MM.1S (cell line): ENCODE results near the gene RIPK4.
"Not testable (repeated sequence)": the region's sequence is repeated elsewhere in the genome, so short reads cannot be mapped to it uniquely, and the experiment has no call there.

Source experiments
- DNase-seq: peaks from one replicate; pipeline ENCODE4 v3.0.0-alpha.2; 2015
- H2AFZ ChIP-seq: fragments of 300-600 bp; sonication (generic); 2 replicates; pipeline ENCODE4 v1.6.0; 2016; ENCODE audit warnings: antibody characterized with exemption, low read length
- H3F3A ChIP-seq: fragments of 300-600 bp; sonication (generic); 2 replicates; pipeline ENCODE4 v1.6.1; 2016; ENCODE audit warnings: mild to moderate bottlenecking, antibody characterized with exemption, low read length, moderate library complexity, mixed read lengths; ENCODE audit not compliant: insufficient read depth
- H3K27ac ChIP-seq: fragments of 300-600 bp; sonication (generic); 2 replicates; pipeline ENCODE4 v1.5.1; 2016; ENCODE audit warnings: mild to moderate bottlenecking, low read length
- H3K27me3 ChIP-seq: fragments of 300-600 bp; sonication (generic); replicated peaks from 2 replicates; pipeline ENCODE4 v1.6.0; 2016; ENCODE audit warnings: low read length; ENCODE audit not compliant: insufficient read depth
- H3K36me3 ChIP-seq: fragments of 300-600 bp; sonication (generic); replicated peaks from 2 replicates; pipeline ENCODE4 v1.6.1; 2016; ENCODE audit warnings: mild to moderate bottlenecking, low read length, mixed read lengths; ENCODE audit not compliant: insufficient read depth
- H3K4me1 ChIP-seq: fragments of 300-600 bp; sonication (generic); 2 replicates; pipeline ENCODE4 v1.6.1; 2016; ENCODE audit warnings: low read length, mixed read lengths
- H3K4me2 ChIP-seq: fragments of 300-600 bp; sonication (generic); 2 replicates; pipeline ENCODE4 v1.6.0; 2016; ENCODE audit warnings: low read depth, low read length
- H3K4me3 ChIP-seq: fragments of 300-600 bp; sonication (generic); 2 replicates; pipeline ENCODE4 v1.5.1; 2016; ENCODE audit warnings: low read length, mixed read lengths
- H3K79me2 ChIP-seq: fragments of 300-600 bp; sonication (generic); 2 replicates; pipeline ENCODE4 v1.6.1; 2016; ENCODE audit warnings: mixed run types, low read length, mixed read lengths
- H3K9ac ChIP-seq: fragments of 300-600 bp; sonication (generic); 2 replicates; pipeline ENCODE4 v1.6.1; 2016; ENCODE audit warnings: low read length, mixed read lengths
- H3K9me2 ChIP-seq: fragments of 300-600 bp; sonication (generic); replicated peaks from 2 replicates; pipeline ENCODE4 v1.6.1; 2016; ENCODE audit warnings: mild to moderate bottlenecking, low read length, mixed read lengths; ENCODE audit not compliant: insufficient read depth
- H3K9me3 ChIP-seq: fragments of 300-600 bp; sonication (generic); replicated peaks from 2 replicates; pipeline ENCODE4 v1.6.1; 2016; ENCODE audit warnings: mild to moderate bottlenecking, low read length, mixed read lengths; ENCODE audit not compliant: insufficient read depth
- H4K20me1 ChIP-seq: fragments of 300-600 bp; sonication (generic); 2 replicates; pipeline ENCODE4 v1.6.1; 2016; ENCODE audit warnings: mild to moderate bottlenecking, low read length, moderate library complexity, mixed read lengths; ENCODE audit not compliant: insufficient read depth
- EZH2 ChIP-seq: fragments of 300-600 bp; sonication (generic); optimal IDR thresholded peaks from 2 replicates; pipeline ENCODE3; 2017; ENCODE audit warnings: low read depth, mild to moderate bottlenecking, antibody characterized with exemption, low read length, mixed read lengths
- EZH2phosphoT487 ChIP-seq: fragments of 300-600 bp; sonication (generic); IDR thresholded peaks from 2 replicates; pipeline ENCODE4 v1.6.1; 2018; ENCODE audit warnings: antibody characterized with exemption, low read length
- TF ChIP-seq, protein P1 (sequence below): fragments of 300-600 bp; sonication (generic); IDR thresholded peaks from 2 replicates; pipeline ENCODE4 v1.5.1; 2016; ENCODE audit warnings: antibody characterized with exemption, low read length, mixed read lengths

Gene RIPK4

DNA sequence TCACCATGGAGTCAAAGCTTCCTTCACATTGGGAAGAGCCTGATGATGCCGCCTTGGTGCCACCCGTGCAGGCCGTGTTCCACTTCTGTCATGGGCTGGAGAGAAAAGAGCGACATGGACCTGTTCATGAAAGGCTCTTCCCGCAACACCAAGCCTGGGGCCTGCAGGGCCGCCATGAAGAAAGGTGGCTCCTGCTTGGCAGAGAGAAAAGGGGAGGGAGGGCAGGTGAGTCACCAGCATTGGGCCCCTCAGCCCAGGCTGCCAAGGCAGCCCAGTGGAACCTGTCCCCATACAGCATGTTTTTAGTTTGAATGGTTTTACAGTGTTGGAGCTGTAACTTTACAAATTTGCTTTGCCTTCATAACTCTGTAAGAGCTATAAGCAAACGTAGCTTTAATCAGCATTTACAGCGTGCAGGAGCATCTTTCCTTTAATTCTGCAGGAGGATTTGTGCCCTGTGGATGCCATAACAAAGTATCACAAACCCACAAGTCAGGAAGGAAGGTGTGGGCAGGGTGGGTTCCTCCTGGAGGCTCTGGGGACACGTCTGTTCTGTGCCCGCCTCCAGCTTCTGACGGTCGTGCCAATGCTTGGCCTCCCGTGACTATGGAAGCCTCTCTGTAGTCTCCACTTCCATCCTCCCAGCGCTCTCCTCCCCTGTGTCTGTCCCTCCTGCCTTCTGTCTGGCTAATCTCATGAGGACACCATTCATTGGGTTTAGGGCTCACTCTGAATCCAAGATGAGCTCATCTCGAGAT is 49.1 kb downstream of the RIPK4 start:
- Histone ChIP-seq H3K27me3 (peaks cover 94% of the 10 kb centered on the region), H4K20me1 (no peaks in the 10 kb centered on the region), H3F3A (no peaks in the 10 kb centered on the region), H3K27ac (no peak overlapping the region), H2AFZ (no peak overlapping the region), H3K4me2 (no peak overlapping the region), H3K4me3 (no peak overlapping the region), H3K36me3 (no peaks in the 10 kb centered on the region), H3K9me3 (no peaks in the 10 kb centered on the region), H3K79me2 (no peaks in the 10 kb centered on the region), H3K4me1 (no peaks in the 10 kb centered on the region), H3K9ac (no peak overlapping the region), H3K9me2 (no peaks in the 10 kb centered on the region)
- TF ChIP-seq, protein P1, sequence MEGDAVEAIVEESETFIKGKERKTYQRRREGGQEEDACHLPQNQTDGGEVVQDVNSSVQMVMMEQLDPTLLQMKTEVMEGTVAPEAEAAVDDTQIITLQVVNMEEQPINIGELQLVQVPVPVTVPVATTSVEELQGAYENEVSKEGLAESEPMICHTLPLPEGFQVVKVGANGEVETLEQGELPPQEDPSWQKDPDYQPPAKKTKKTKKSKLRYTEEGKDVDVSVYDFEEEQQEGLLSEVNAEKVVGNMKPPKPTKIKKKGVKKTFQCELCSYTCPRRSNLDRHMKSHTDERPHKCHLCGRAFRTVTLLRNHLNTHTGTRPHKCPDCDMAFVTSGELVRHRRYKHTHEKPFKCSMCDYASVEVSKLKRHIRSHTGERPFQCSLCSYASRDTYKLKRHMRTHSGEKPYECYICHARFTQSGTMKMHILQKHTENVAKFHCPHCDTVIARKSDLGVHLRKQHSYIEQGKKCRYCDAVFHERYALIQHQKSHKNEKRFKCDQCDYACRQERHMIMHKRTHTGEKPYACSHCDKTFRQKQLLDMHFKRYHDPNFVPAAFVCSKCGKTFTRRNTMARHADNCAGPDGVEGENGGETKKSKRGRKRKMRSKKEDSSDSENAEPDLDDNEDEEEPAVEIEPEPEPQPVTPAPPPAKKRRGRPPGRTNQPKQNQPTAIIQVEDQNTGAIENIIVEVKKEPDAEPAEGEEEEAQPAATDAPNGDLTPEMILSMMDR = no peak
- TF ChIP-seq EZH2phosphoT487 (no peak), EZH2 (no peak)
- DNase-seq = no peak

DNA sequence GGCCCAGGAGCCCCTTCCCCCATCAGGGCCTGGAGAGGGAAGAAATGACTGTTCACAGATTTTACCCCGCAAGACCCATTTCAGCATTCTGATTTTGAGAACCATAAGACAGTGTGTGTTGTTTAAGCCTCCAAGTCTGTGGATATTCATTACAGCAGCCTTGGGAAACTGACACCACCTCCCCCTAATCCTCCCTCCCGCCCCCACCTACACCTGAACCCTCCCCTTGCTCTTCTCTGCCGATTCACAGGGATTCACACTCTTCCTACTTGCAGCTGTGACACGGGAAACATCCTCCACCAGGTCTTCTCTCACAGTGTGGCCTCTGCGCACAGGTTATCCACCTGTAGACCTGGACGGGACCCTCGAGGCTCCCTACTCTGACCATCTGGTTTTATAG is 50.1 kb downstream of the RIPK4 start:
- Histone ChIP-seq H4K20me1 (no peaks in the 10 kb centered on the region), H3K9ac (no peak overlapping the region), H3K27ac (no peak overlapping the region), H2AFZ (no peak overlapping the region), H3K27me3 (peaks cover 94% of the 10 kb centered on the region), H3K9me2 (no peaks in the 10 kb centered on the region), H3K4me1 (no peaks in the 10 kb centered on the region), H3K4me3 (no peak overlapping the region), H3K4me2 (no peak overlapping the region), H3K79me2 (no peaks in the 10 kb centered on the region), H3F3A (no peaks in the 10 kb centered on the region), H3K36me3 (no peaks in the 10 kb centered on the region), H3K9me3 (no peaks in the 10 kb centered on the region)
- TF ChIP-seq, protein P1 = no peak
- TF ChIP-seq EZH2 = no peak
- no peak for TF ChIP-seq EZH2phosphoT487
- no peak for DNase-seq

DNA sequence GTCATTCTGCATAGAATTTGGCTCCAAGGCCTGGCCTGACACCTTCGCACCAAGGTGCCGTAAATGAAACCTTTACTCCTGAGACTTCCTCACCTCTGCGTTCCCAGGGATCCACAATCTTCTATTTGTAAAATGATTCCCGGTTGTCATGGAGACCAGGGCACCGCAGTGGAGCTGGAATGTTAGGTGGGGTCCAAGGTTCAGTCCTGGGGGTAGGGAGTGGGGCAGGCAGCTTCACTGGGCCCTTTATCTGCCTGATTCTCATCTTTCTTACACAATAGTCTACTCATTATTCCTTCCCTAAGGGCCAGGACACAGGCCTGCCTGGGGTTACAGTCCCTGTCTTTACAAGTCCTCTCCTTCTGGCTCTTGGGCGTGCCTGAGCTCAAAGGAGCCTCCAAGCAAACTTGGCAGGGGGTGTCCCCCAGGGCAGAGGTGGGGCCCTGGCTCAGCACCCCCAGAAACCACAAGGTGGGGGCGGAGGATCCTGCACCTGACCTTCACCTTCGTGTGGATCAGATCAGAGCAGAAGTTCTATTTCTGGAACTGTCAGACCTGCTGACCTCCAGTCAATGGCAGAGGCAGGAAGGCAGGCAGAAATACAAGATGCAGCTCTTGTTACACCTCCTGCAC is 51.1 kb downstream of the RIPK4 start:
- DNase-seq = no peak
- H3K4me2 ChIP-seq = no peak overlapping the region
- H3K9me3 ChIP-seq = no peaks in the 10 kb centered on the region

DNA sequence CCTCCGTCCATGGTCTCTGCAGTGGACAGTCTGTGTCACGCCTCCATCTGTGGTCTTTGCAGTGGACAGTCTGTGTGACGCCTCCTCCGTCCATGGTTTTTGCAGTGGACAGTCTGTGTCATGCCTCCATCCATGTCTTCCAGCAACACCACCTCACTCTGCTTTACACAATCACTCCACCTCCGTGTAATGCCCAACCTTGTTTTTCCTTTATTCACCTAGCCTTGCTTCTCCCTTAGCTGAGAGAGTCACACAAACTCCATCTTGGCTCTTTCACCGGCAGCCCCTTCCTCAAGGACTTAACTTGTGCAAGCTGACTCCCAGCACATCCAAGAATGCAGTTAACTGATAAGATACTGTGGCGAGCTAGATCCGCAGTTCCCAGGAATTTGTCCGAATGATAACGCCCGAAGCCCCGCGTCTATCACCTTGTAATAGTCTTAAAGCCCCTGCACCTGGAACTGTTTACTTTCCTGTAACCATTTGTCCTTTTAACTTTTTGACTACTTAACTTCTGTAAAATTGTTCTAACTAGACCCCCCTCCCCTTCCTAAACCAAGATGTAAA is 52.5 kb downstream of the RIPK4 start:
- not testable (repeated sequence) for H3K4me3 ChIP-seq, H3K27ac ChIP-seq, H3K4me2 ChIP-seq, H2AFZ ChIP-seq, H4K20me1 ChIP-seq, H3K9ac ChIP-seq, H3K9me3 ChIP-seq, H3K9me2 ChIP-seq, H3K79me2 ChIP-seq, H3K36me3 ChIP-seq, DNase-seq, H3K4me1 ChIP-seq, H3F3A ChIP-seq
- H3K27me3 ChIP-seq = peaks cover 92% of the 10 kb centered on the region

More for the DNA sequence above, 51.1 kb downstream of the RIPK4 start:
- no peak for TF ChIP-seq EZH2
- Histone ChIP-seq H3K4me1 (no peaks in the 10 kb centered on the region), H3K27me3 (peaks cover 97% of the 10 kb centered on the region), H3K9ac (no peak overlapping the region), H3K27ac (no peak overlapping the region), H3K9me2 (no peaks in the 10 kb centered on the region), H3F3A (no peaks in the 10 kb centered on the region), H3K36me3 (no peaks in the 10 kb centered on the region), H3K4me3 (no peak overlapping the region), H3K79me2 (no peaks in the 10 kb centered on the region), H4K20me1 (no peaks in the 10 kb centered on the region), H2AFZ (no peak overlapping the region)
